ENCODE results near the gene CLK4.

The CLK4 gene

DNA sequence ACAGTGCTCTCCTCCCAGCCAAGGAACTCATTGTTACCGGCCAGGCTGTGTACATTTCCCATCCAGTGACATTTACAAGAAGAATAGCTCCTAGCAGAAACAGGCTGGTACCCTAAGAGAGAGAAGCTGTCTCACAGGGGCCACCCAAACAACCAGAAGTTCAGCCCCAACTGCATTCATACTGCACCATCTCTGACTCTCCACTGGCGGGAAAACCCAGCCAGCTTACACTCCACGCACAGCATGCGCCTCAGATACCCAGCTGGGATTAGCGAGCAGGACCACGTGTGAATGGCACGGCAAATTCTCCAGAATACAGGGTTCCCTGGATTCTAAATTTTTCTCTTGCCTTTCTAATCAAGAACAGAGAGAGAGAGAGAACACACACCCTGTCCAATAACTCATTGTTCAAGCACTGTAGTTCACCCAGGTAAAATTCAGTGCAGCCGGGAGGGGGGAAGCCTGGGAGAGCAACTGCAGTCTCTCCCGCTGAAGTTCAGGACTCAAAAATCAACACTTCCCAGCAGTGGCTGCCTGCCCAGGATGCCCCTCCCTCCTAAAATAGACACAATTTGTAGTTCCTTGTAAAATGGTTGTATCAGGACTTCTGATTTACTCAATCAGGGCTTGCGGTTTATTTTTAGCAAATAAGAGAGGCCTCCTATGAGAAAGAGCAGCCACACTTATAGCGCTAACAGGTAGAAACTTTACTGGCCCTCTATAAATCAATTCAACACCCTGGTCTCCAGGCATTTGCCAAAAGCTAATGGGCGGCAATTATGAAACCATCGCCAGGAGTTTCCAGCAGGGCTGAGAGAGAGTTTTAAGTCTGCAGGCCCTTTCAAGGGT is 38.9 kb downstream of the CLK4 start:
- DNase-seq (ENCODE audit: low read depth in 2 of 2), result no peak

DNA sequence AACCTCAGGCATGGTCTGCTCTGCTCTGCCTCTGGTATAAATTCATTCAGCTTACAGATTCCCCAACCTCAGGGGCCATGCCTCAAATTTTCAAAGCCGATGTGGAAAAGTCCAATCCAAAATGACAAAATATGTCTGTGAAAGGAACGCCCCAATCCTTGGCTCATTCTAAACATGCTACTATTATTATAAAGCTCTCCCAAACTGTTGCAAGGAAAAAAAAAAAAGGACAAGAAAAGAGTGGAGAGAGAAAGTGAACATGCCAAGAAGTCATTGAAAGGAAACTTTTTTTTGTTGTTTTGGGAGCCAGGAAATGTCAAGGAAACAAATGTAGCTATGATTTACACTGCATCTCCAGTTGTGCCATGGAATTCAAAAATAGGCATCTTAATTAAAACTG is 40.5 kb downstream of the CLK4 start:
- DNase-seq (ENCODE audit: low read depth in 2 of 2), result no peak

DNA sequence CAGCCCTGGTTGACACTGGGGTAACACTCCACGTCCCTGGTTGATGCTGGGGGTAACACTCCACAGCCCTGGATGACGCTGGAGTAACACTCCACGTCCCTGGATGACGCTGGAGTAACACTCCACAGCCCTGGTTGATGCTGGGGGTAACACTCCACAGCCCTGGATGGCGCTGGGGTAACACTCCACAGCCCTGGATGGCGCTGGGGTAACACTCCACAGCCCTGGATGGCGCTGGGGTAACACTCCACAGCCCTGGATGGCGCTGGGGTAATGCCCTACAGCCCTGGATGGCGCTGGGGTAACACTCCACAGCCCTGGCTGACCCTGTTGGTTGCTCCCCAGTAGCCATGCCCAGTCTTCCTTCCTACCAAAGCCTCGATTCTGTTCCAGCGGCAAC is 41.4 kb downstream of the CLK4 start:
- peak in 1 of 2 donors; percentile 25 for DNase-seq (ENCODE audit: low read depth in 2 of 2)

DNA sequence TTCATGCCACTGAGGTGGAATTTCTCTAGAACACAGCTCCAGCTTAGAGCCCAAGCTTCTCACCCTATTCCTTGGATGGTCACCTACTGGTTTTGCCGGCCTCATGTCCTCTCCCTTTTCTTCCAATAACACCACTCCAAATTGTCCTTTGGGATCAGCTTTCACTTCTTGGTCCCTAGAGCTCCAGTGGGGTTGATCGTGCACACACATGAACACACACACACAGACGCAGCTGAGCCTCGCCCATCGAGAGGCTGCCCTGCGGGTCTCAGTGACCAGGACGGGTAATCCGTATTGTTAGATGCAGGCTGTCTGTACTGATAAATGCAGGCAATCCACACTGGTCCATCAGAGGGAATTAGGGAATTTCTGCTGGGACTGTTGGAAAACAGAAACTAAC is 43.6 kb downstream of the CLK4 start:
- DNase-seq (ENCODE audit: low read depth in 2 of 2), result no peak

DNA sequence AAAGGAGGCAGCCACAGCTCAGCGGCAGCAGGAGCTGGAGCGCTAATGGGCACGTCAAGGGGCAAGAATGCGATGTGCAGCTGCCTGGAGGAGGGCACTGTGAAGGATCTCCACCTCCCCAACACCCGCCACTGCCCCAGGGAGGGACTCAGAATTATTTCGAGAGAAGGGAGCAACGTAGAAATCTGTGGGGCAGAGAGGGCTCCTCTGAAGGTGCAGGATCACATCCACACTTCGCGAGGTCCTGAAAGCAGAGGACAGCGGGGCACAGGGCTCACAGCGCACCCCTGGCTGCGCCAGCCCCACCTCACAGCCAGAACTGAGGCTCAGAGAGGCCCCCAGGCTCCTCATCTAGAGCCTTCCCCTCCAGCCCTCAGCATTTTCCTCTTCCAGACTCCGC is 44.6 kb downstream of the CLK4 start:
- DNase-seq (ENCODE audit: low read depth in 2 of 2), result no peak

DNA sequence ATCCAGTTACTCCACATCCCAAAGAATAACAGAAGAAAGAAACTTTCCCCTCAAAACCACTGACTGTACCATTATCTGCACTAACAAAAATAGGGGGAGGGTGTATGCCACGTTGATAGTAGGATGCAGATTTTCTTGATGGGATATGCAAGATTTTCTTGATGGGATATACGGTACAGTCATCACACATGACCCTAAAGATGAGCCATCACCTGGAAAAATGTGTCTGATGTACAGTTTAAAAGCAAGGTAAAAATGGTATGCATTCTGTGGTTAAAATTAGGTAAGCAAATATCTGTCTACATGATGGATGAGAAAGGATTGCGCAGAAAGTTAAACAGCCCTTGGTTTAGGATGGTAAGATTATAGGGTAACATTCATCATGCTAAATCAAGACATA is 45.2 kb downstream of the CLK4 start:
- DNase-seq (ENCODE audit: low read depth in 2 of 2), result no peak

DNA sequence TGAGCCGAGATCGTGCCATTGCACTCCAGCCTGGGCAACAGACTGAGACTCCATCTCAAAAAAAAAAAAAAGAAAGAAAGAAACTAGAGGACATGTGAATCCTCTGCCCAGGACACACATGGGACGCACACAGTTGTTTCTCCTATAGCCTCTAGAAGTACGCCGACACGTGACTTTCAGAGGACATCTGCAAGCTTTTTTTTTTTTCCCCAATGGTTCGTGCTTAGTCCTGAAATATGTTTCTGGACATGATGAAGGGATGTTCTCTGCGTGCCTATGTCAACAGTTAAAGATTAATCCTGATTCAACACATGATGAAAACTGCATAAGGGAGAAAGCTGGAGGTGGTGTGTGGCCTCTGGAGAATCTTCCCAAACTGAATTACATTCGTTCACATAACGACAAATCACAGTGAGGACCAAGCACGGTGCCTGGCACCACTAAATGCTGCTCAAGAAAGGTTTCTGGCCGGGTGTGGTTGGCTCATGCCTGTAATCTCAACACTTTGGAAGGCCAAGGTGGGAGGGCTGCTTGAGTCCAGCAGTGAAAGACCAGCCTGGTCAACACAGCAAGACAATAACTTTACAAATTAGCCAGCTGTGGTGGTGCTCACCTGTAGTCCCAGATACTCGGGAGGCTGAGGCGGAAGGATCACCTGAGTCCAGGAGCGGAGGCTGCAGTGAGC is 46.4 kb downstream of the CLK4 start:
- no peak for DNase-seq (ENCODE audit: low read depth in 2 of 2)

DNA sequence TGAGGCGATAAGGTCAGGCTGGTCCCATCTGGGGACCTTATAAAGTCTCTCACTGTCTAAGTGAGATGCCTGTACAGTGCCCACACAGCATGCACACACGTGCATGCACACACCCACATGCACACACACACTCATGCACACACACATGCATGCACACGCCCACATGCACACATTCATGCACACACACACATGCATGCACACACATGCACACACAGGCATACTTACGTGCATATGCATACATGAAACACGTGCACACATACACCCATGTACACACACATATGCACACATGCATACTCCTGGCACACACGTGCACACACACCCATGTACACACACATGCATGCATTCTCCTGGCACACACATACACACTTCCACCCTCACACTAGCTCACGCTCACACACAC is 48.9 kb downstream of the CLK4 start:
- DNase-seq (ENCODE audit: low read depth in 2 of 2), result no peak

DNA sequence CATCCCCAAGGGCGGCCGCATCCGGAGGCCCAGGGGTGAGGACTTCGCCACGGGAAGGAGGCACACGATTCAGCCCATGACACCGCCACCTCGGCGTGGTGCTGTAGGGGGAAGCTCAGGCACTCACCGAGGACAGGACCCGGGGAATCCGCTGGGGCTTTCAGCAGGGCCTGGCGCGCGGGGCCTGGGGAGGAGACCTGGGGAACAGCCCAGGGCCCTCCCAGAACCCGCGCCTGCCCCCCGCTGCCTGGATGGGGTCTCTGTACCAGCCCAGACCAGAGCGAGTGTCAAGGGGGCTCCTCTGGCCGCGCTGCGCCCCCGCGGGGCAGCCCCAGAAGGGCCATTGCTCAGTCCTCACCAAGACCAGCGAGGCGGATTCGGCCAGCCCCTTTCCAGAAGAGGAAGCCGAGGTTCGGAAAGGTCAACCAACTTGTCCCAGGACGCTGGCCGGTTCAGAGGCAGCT is 49.4 kb downstream of the CLK4 start:
- DNase-seq (ENCODE audit: low read depth in 2 of 2), result no peak

DNA sequence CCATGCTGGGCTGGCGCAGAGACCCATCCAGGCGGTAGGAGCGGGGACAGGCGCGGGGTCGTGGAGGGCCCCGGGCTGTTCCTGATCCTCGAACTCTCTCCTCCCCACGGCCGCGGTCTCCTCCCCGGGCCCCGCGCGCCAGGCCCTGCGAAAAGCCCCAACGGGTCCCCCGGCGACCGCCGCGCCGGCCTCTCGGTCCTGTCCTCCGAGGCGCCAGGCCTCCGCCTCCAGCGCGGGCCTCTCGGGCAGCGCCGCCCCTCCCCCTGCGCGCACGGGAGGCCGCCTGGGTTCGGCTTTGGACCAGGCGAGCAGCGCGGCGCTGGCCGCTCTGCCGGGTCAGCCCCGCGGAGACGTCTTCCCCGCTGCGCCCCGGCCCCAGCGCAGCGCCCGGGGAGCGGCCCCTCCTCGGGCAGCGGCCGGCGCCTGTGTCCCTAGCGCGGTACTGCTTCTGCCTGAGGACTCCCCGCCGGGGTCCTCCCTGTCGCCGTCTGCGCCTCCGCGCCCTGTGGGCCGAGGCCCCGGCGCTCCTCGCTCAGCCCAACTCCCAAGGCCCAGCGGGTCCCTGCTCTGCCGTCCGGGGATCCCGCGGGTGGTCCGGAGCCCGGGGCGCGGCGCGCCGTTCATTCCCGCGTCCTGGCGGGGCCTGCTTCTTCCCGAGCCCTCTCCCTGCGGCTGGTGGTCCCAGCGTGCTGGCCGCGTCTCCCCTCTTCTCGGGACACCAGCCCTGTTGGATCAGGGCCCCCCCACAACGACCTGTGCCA is 50.1 kb downstream of the CLK4 start:
- no peak for DNase-seq (ENCODE audit: low read depth in 2 of 2)

DNA sequence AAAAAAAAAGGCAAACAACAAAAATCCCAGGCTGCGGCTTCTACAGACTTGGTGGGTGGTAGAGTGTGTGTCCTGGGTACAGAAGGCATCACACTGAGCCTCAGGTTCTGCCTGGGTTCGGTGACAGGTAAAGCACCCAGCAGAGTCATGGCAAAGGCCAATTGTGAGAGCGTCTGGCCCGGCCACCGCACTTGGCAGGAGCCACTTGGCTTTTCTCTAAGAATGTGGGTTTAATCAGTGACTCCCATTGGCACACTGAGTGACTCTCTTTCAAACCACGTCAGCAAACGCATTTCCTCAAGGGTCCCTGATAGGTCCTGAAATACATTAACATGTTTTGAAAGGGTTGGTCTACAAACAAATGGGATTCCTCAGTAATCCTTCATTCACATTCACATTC is 53.6 kb downstream of the CLK4 start:
- no peak for DNase-seq (ENCODE audit: low read depth in 2 of 2)

DNA sequence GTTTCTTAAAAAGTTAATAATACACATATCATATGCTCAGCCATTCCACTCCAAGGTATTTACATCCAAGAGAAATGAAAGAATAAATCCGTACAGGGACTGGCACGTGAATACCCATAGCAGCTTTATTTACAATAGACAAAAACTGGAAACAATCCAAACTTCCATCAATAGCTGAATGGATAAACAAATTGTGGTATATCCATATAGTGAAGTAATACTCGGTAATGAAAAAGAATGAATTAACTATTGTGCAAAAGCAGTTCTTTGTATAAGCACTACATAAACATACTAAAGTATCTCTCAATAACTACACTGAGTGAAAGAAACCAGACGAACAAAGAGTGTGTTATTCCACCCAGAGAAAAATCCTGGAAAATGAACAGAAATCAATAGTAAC is 54.2 kb downstream of the CLK4 start:
- no peak for DNase-seq (ENCODE audit: low read depth in 2 of 2)

DNA sequence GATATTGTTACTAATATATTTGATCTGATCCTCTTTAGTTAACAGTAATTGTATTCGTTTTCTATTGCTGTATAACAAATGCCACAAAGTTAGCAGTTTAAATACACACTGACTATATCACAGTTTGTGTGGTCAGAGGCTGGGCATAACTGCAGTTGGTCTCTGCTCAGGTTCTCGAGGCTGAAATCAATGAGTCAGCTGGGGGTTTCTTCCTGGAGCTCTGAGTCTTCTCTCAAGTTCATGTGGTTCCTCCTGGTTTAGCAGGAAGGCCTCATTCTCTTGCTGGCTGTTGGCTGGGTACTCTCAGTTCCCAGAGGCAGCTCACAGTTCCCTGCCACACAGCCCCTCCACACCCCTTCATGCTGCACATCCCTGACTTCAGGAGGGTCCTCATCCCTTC is 57.4 kb downstream of the CLK4 start:
- no peak for DNase-seq (ENCODE audit: low read depth in 2 of 2)

DNA sequence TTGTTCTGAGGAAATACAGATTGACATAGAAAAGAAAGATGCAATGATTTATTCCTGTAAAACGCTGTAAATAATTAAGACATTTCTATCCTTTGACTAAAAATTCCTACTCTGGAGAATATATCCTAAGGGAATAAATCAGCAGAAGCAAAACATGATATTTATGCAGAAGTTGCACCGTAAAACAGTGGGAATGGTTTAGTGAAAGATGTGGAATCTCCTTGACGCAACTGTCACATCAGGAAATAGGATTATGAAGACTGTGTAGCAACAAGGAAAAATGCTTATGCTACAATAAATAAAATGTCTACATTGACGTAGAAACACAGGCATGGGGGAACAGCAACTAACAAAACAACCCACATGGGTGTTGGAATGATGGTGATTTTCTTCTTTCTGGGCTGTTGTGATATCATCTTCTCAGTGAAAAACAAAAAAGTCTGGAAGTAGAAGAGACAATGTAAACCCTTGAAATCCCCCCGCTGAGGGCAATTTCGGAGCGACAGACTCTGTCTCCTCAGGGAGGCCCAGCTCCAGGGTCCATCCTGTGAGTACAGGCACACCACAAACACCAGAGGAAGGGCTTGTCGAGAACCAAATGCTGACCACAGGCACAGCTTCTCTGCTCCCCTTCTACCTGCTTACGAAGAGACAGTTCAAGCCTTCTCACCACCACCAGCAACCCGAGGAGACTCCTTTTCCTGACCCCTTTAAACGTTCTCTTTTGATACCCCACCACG is 61.9 kb downstream of the CLK4 start:
- no peak for DNase-seq (ENCODE audit: low read depth in 2 of 2)

DNA sequence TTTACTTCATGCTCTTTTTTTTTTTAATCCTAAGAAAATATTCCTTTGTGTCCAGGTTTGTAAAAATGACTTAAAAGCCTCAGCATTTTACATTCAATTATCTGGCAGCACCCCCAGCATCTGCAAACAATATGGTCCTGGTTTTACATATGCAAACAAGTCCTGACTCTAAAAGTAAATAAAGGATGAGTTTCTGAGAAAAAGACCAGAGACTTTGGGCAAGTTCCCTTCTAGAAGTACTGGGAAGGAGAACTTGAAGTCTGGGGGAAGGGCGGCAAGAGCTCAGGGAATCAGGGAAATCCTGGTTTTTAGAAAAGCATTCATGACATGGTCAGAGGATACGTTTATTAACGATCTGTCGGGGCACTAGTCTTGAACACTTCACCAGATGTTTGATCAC is 62.5 kb downstream of the CLK4 start:
- no peak for DNase-seq (ENCODE audit: low read depth in 2 of 2)

DNA sequence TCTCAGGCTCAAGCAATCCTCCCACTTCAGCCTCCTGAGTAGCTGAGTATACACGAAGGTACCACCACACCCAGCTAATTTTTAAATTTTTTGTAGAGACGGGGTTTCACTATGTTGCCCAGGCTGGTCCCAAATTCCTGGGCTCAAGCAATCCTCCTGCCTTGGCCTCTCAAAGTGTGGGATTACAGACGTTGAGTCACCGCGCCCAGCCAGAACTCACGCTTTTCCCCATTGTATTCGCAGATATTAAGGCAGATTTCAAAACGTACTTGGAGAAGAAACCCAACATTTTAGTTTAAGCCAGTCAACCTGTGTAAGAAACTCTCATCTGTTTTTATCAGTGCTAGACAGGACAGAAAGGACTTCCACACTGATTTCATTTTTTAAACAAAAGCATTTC is 63.2 kb downstream of the CLK4 start:
- DNase-seq (ENCODE audit: low read depth in 2 of 2), result no peak

DNA sequence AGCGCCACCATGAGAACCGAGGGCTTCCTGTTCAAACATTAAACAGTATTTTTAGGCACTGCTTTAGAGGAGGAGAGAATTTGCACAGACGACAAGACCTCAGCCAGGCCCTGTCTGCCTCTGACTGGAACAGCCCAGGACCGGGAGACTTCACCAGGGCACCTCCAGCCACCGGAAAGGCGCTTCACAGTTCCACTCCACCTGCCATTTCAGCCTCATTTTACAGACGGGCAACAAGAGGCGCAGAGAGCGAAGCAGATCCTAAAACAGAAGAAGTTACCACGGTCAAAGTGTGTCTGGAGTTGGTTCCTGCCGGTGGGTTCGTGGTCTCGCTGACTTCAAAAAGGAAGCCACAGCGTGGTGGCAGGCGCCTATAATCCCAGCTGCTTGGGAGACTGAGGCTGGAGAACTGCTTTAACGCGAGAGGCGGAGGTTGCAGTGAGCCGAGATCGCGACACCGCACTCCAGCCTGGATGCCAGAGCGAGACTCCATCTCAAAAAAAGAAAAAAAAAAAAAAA is 65.0 kb downstream of the CLK4 start:
- DNase-seq (ENCODE audit: low read depth in 2 of 2), result no peak

DNA sequence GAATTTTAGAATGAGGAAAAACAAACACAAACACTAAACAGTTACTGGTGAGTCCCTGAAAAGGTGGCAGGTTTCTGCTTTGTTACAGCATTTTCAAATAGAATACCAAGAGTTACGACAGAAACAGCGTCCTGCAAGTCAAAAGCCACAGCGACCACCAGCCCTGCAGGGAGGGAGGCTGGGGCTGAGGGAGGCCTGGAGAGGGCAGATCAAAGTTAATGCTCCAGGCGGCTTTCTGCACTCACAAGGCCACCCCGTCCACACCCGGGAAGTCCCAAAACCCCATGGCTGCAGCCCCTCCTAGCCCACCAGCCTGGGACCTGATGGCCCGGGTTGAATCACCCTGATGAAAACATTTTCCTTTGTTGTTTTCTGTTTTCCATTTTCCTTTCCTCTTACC is 65.9 kb downstream of the CLK4 start:
- no peak for DNase-seq (ENCODE audit: low read depth in 2 of 2)

DNA sequence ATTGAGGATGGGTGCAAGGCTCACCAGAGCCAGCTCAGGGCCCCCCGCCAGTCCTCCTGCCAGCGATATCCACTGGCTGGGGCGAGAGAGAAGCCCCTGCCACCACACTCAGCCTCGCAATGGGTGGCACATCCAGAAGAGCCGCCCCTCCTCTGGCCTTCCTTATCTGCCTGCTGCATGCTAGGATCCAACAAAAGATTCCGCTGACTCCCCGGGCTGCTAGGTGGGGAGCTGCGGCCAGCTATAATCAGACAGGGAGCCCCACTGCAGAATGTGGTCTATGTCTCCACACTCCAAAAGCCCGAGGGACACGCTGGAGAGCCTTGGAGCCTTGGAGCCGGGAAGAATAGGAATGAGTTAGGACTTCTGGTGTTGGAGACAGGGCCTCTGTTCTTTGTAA is 69.4 kb downstream of the CLK4 start:
- no peak for DNase-seq (ENCODE audit: low read depth in 2 of 2)

DNA sequence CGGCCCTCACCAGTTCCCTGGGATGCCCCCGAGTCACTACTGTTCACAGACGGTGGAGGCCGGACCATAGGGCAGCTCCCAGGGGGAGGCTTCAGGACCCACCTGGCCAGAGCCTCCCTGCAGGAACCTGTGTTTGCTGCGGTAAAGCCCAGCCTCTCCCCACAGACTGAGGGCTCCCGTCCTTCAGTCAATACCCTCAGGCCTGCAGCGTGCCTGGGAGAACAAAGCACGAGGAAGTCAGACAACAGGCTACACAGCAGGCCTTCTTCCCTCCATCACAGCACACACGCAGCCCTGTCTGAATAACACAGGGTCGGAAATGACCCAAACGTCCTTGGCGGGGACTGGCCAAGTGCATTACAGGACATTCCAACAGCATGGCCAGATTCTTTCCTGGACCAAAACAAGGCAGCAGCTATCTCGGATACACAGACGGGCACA is 71.1 kb downstream of the CLK4 start:
- DNase-seq (ENCODE audit: low read depth in 2 of 2), result no peak

DNA sequence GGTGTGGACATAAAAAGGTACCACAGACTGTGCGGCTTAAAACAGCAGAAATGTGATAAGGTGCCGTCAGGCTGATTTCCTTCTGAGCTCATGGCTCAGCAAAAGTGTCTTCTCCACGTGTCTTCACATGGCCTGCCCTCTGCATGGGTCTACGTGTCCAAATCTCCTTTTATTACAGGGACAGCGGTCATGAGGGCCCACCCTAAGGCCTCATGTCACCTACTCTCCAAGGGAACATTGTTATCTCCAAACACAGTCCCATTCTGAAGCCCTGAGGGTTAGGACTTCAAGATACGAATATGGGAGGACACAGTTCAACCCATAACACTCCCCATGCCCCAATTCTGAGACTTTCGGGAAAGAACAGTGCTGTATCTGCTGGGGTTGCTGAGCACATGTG is 71.8 kb downstream of the CLK4 start:
- no peak for DNase-seq (ENCODE audit: low read depth in 2 of 2)

DNA sequence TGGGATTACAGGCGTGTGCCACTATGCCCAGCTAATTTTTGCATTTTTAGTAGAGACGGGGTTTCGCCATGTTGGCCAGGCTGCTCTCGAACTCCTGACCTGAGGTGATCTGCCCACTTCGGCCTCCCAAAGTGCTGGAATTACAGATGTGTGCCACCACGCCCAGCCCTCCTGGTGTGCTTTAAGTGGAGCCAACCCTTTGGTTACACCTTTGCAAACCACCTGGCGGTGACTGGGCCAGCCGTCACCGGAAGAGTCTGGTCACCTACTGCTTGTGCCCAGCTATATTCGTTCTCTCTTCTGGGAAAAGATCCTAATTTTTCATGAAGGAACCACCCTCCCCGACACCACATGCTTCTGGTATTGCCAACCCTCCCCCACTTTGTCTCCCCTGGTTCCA is 72.5 kb downstream of the CLK4 start:
- DNase-seq (ENCODE audit: low read depth in 2 of 2), result no peak

Data from stimulated activated CD8-positive, alpha-beta memory T cell treated with anti-CD3 and anti-CD28 coated beads, Interleukin-15, amount 100 ng/mL, for 4 hours (primary cell).